HUES48 (cell line): ENCODE results near the gene MBP.
A peak's percentile ranks its signal among the peaks of the same experiment; 100 is the strongest.

Experiments
- H3K27ac ChIP-seq: one replicate; pipeline ENCODE4 v1.7.0; 2013; ENCODE audit warnings: low read depth, low read length, inconsistent platforms
- H3K27me3 ChIP-seq: 2 replicates; pipeline ENCODE4 v1.6.1; 2013; ENCODE audit warnings: mild to moderate bottlenecking, low read length; ENCODE audit not compliant: control insufficient read depth, insufficient read depth
- H3K36me3 ChIP-seq: 2 replicates; pipeline ENCODE4 v1.6.1; 2013; ENCODE audit warnings: low read length; ENCODE audit not compliant: control insufficient read depth, insufficient read depth
- H3K4me1 ChIP-seq: 2 replicates; pipeline ENCODE4 v1.6.1; 2013; ENCODE audit warnings: mild to moderate bottlenecking, low read length; ENCODE audit not compliant: control insufficient read depth, insufficient read depth
- H3K4me3 ChIP-seq: 2 replicates; pipeline ENCODE4 v1.5.1; 2013; ENCODE audit warnings: mild to moderate bottlenecking, low read depth, low read length
- H3K9ac ChIP-seq: 2 replicates; pipeline ENCODE4 v1.6.1; 2013; ENCODE audit warnings: mild to moderate bottlenecking, low read depth, low read length, moderate library complexity
- H3K9me3 ChIP-seq: 2 replicates; pipeline ENCODE4 v1.6.1; 2013; ENCODE audit warnings: low read length; ENCODE audit not compliant: control insufficient read depth, insufficient read depth

MBP gene

GRCh38 chr18:77132369-77133050 lies at the start of gene MBP:
TSS of gene MBP (minus strand) at chr18:77132783. CDS start at chr18:77105261, 27,522 bp downstream.
- H3K27me3 ChIP-seq = peaks cover 42% of the 10 kb centered on the region
- peaks cover 10% of the 10 kb centered on the region; the same call in 1 of the 2 replicates for H3K4me1 ChIP-seq
- no peaks in the 10 kb centered on the region for H3K36me3 ChIP-seq
- H3K9ac ChIP-seq = peak within 1 kb of the TSS; percentile 18; the same call in 1 of the 2 replicates
- no peak within 1 kb of the TSS for H3K27ac ChIP-seq
- peak within 1 kb of the TSS; percentile 70 for H3K4me3 ChIP-seq
- H3K9me3 ChIP-seq = no peaks in the 10 kb centered on the region

DNA sequence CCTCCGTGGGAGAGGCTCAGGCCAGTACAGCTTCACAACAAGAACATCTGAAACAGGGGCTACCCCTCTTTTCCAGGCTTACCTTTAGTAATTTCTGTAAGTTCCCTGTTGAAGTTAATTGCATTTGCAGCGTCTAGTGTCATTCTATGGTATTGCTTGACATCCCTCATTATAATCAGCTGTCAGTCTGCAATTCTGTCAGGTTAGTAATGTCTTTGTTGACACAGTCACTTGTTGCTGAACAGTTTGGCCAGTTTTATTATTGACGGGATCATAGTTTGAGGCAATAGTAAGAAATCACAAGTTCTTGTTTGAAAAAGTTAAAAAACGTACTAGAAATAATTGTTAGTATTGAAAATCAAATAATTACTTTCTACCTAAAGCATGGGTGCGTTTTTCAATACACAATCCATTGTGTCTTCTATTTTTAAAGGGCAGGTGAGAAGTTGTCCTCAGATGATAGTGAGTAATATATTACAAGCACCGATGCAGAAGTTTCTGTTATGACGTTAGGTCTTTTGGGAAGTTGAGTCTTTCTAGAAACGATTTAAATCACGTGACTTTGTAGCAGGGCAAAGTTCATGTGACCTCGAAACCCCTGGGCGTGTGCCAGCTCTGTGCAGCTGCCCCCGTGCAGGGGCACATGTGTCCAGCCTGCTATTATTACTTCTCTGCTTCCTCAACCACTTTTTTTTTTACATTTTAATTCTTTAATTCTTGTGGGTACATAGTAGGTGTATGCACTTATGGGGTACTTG lies 49.5 kb upstream of the MBP start:
- no peaks in the 10 kb centered on the region for H3K36me3 ChIP-seq

DNA sequence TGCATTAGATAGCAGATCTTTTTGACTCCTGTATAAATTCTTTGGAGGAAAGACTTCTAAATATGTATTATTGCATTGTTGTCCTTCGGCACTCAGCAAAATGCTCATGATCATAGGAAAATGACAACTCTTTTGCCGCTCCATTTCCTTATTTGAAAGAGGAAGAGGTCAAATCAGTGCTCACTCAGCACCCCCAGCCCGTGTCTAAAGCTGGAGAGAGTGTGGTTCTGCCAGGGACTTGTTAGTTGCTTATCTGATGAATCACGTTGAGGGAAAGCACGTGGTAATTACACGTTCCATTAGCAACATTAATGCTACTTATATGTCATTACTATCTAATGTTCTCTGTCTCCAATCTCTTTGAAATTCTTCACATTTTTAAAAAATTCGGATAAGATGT lies 46.0 kb upstream of the MBP start:
- Histone ChIP-seq H3K4me3 (no peak overlapping the region), H3K9me3 (no peaks in the 10 kb centered on the region), H3K27ac (no peak overlapping the region)

More for the DNA sequence above, 49.5 kb upstream of the MBP start:
- Histone ChIP-seq H3K4me3 (no peak overlapping the region), H3K9ac (no peak overlapping the region), H3K4me1 (no peaks in the 10 kb centered on the region), H3K27ac (no peak overlapping the region), H3K9me3 (no peaks in the 10 kb centered on the region), H3K27me3 (no peaks in the 10 kb centered on the region)

GRCh38 chr18:77177009-77177408 lies 44.4 kb upstream of the MBP start:
- Histone ChIP-seq H3K4me1 (no peaks in the 10 kb centered on the region), H3K9me3 (no peaks in the 10 kb centered on the region), H3K36me3 (no peaks in the 10 kb centered on the region), H3K4me3 (no peak overlapping the region), H3K27me3 (no peaks in the 10 kb centered on the region), H3K9ac (no peak overlapping the region), H3K27ac (no peak overlapping the region)

More for the DNA sequence above, 46.0 kb upstream of the MBP start:
- Histone ChIP-seq H3K4me1 (no peaks in the 10 kb centered on the region), H3K27me3 (no peaks in the 10 kb centered on the region), H3K36me3 (no peaks in the 10 kb centered on the region), H3K9ac (no peak overlapping the region)

GRCh38 chr18:77173275-77174030 lies 40.9 kb upstream of the MBP start:
- Histone ChIP-seq H3K36me3 (no peaks in the 10 kb centered on the region), H3K4me1 (no peaks in the 10 kb centered on the region), H3K27me3 (no peaks in the 10 kb centered on the region), H3K9me3 (no peaks in the 10 kb centered on the region), H3K9ac (no peak overlapping the region), H3K27ac (no peak overlapping the region), H3K4me3 (no peak overlapping the region)

- peaks cover 21% of the 10 kb centered on the region for H3K4me1 ChIP-seq
- H3K4me3 ChIP-seq = no peak overlapping the region
- no peak overlapping the region for H3K9ac ChIP-seq
These were observed 38.4 kb upstream of the MBP start for GRCh38 chr18:77170890-77171410.

DNA sequence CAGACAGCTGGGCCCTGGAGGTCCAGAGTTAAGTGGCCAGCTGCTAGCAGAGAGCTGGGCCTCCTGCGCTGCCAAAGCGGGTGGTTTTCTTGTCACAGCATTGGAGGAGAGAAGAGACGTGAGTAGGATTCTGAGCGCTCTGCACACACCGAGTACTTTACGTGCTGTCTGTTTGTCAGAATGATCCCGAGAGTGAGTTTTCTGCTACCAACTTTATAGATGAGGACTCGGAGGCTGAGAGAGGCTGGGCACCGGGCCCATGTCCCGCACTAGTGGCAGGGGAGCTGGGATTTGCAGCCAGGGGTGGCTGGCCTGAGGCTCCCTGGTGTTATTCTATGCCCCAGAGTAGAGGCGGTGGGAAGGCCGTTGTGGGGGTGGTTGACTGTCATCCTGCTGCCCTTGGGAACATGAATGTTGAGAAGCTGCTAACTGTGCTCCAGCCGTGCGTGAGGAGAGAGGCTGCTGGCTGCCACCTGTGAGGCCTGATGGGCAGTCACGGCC lies 36.3 kb upstream of the MBP start:
- Histone ChIP-seq H3K9ac (no peak overlapping the region), H3K4me3 (no peak overlapping the region), H3K27ac (no peak overlapping the region), H3K27me3 (no peaks in the 10 kb centered on the region), H3K9me3 (no peaks in the 10 kb centered on the region), H3K4me1 (peaks cover 24% of the 10 kb centered on the region), H3K36me3 (no peaks in the 10 kb centered on the region)

More at GRCh38 chr18:77170890-77171410, 38.4 kb upstream of the MBP start:
- no peaks in the 10 kb centered on the region for H3K36me3 ChIP-seq
- H3K27me3 ChIP-seq = no peaks in the 10 kb centered on the region
- no peaks in the 10 kb centered on the region for H3K9me3 ChIP-seq
- H3K27ac ChIP-seq = no peak overlapping the region

- H3K9ac ChIP-seq = no peak overlapping the region
- no peaks in the 10 kb centered on the region for H3K36me3 ChIP-seq
- no peaks in the 10 kb centered on the region for H3K9me3 ChIP-seq
- peaks cover 27% of the 10 kb centered on the region for H3K4me1 ChIP-seq
- H3K27ac ChIP-seq = no peak overlapping the region
- no peaks in the 10 kb centered on the region for H3K27me3 ChIP-seq
- no peak overlapping the region for H3K4me3 ChIP-seq
These were observed 34.7 kb upstream of the MBP start for GRCh38 chr18:77167251-77167650.

GRCh38 chr18:77166523-77166922 lies 33.9 kb upstream of the MBP start:
- Histone ChIP-seq H3K9ac (no peak overlapping the region), H3K27me3 (no peaks in the 10 kb centered on the region), H3K4me1 (peaks cover 28% of the 10 kb centered on the region), H3K9me3 (no peaks in the 10 kb centered on the region), H3K27ac (no peak overlapping the region), H3K36me3 (no peaks in the 10 kb centered on the region), H3K4me3 (no peak overlapping the region)

- Histone ChIP-seq H3K4me1 (peaks cover 36% of the 10 kb centered on the region), H3K9ac (no peak overlapping the region), H3K27ac (no peak overlapping the region), H3K27me3 (no peaks in the 10 kb centered on the region), H3K9me3 (no peaks in the 10 kb centered on the region), H3K4me3 (no peak overlapping the region), H3K36me3 (no peaks in the 10 kb centered on the region)
These were observed 33.1 kb upstream of the MBP start for GRCh38 chr18:77165503-77166188.
